Mucosa of rectum (tissue), 2 donors: ENCODE data around the gene PAN3.

Experiments used
- H3K27ac ChIP-seq, 2 donors: one replicate each; pipeline ENCODE4 v1.7.0; 2013; ENCODE audit warnings: inconsistent platforms in 2 of 2, low read depth in 2 of 2, low read length in 2 of 2
- H3K27me3 ChIP-seq, 2 donors: one replicate each; pipeline ENCODE4 v1.7.0; 2013; ENCODE audit warnings: low read length in 2 of 2; ENCODE audit not compliant: control insufficient read depth in 2 of 2, insufficient read depth in 2 of 2
- H3K36me3 ChIP-seq, 2 donors: one replicate each; pipeline ENCODE4 v1.7.0; 2013; ENCODE audit warnings: low read length in 2 of 2; ENCODE audit not compliant: control insufficient read depth in 2 of 2, insufficient read depth in 2 of 2
- H3K4me1 ChIP-seq, 2 donors: one replicate each; pipeline ENCODE4 v1.7.0; 2013; ENCODE audit warnings: low read length in 2 of 2, mild to moderate bottlenecking in 1 of 2; ENCODE audit not compliant: control insufficient read depth in 2 of 2, insufficient read depth in 2 of 2
- H3K4me3 ChIP-seq, 2 donors: one replicate each; pipeline ENCODE4 v1.7.0; 2013; ENCODE audit warnings: low read length in 2 of 2
- H3K9ac ChIP-seq, 2 donors: one replicate each; pipeline ENCODE4 v1.7.0; 2013; ENCODE audit warnings: low read length in 2 of 2, low read depth in 1 of 2, mild to moderate bottlenecking in 1 of 2
- H3K9me3 ChIP-seq, 2 donors: one replicate each; pipeline ENCODE4 v1.7.0; 2013; ENCODE audit warnings: low read length in 2 of 2; ENCODE audit not compliant: control insufficient read depth in 2 of 2
- donor health status: healthy.
- donor health status: Normal muscosa, but diverticular disease.

PAN3 gene

DNA sequence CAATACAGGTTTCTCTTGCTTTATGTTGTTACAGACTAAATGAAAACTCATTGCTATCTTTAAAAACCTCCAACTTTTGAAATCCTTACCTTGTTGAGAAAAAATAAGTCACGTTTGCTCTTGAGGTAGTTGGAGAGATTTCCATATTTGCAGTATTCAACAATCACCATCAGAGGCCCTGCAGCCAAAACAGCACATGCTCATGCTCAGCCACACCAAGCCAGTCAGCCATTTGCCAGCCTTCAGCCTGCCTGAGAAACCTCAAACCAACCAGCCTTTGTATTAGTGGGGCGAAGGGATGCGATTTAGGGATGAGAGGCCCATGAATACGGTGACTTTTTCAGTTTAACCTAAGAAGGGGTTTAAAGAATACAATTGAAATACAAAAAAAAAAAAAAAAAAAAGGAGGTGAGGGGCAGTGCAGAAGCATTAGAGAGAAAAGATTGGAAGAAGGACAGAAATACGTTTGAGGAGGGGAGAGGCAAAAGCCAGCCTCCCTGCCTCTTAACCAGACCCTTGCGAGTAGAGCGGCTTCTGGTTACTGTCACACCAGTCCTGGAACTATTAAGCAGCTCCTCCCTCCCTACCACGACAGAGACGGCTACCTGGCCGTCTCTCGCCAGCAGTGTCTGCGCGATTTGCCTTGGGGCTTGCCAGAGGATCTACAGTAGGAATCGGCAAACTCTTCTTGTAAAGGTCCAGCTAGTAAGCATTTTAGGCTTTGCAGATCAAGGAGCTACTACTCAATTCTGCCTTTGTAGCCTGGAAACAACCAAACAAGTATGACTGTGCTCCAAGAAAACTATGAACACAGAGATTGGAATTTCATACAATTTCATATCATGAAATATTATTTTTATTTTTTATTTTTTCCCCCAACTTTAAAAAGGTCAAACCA lies 189.3 kb downstream of the PAN3 start:
- no peaks in the 10 kb centered on the region for H3K9me3 ChIP-seq
- H3K9ac ChIP-seq: no peak overlapping the region
- no peaks in the 10 kb centered on the region for H3K36me3 ChIP-seq
- H3K4me1 ChIP-seq: no peaks in the 10 kb centered on the region
- H3K4me3 ChIP-seq: no peak overlapping the region
- no peak overlapping the region for H3K27ac ChIP-seq
- no peaks in the 10 kb centered on the region for H3K27me3 ChIP-seq

- H3K9me3 ChIP-seq: no peaks in the 10 kb centered on the region
- no peaks in the 10 kb centered on the region for H3K4me1 ChIP-seq
- H3K27ac ChIP-seq: no peak overlapping the region
- H3K36me3 ChIP-seq: no peaks in the 10 kb centered on the region
- no peaks in the 10 kb centered on the region for H3K27me3 ChIP-seq
- H3K4me3 ChIP-seq: no peak overlapping the region
- H3K9ac ChIP-seq: no peak overlapping the region
Measured at GRCh38 chr13:28328271-28328607, 189.9 kb downstream of the PAN3 start.

GRCh38 chr13:28329395-28330158 lies 191.2 kb downstream of the PAN3 start:
- Histone ChIP-seq H3K4me1 (no peaks in the 10 kb centered on the region), H3K27me3 (no peaks in the 10 kb centered on the region), H3K9me3 (no peaks in the 10 kb centered on the region), H3K9ac (no peak overlapping the region), H3K4me3 (no peak overlapping the region), H3K27ac (no peak overlapping the region), H3K36me3 (no peaks in the 10 kb centered on the region)

DNA sequence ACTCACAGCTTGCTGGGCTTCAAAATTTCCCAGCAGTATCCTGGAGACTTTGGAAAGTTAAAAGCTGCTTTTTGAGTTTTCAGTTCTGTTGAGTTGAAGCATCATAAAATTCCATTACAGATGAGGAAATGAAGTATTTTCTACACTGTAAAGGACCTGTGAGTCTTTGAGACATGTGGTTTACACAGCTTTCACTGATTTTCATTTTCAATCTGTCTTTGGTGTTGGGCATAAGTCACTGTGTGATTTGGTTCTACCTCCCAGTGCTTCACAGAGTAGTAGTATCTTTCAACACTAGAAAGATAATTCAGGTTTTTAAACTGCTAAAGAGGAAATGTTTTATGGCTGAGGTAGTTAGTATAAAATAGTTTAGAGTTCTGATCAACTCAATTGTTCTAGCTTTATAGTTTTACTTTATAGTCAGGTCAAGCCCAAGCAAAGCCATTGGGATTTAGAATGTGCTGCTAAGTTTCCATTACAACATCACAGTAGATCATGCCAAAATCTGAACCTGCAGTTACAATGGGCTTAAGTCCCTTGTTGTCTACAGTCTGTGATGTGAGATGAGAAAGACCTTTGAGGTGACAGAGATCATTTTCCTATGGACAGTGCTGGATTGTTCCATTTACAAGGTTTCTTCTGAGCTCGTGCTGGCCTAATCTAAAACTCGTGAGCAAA lies 195.0 kb downstream of the PAN3 start:
- Histone ChIP-seq H3K4me1 (no peaks in the 10 kb centered on the region), H3K27ac (no peak overlapping the region), H3K4me3 (no peak overlapping the region), H3K27me3 (no peaks in the 10 kb centered on the region), H3K36me3 (no peaks in the 10 kb centered on the region), H3K9ac (no peak overlapping the region), H3K9me3 (no peaks in the 10 kb centered on the region)

DNA sequence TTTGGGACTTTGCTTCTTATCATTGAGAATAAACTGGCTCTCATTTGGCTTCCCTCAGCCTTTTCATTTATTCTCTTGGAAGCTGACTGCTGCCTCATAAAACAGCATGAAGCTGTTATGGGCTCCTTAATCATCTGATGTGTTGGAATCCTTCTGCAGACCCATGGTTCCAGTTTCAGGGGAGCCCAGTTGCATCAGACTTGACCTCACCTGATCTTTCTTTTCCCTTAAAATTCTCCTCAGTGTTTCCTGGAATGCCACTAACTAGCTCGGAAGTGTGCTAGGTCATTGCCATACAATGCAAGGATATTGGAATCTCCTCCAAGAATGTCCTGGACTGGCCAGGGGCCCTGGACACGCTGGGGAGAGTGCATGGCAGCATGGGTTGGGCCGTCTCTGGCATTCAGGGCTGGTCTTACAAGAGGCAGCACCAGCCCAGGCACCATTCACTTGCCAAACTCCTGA lies 197.9 kb downstream of the PAN3 start:
- Histone ChIP-seq H3K9me3 (no peaks in the 10 kb centered on the region), H3K36me3 (no peaks in the 10 kb centered on the region), H3K27me3 (no peaks in the 10 kb centered on the region), H3K4me1 (no peaks in the 10 kb centered on the region), H3K4me3 (no peak overlapping the region), H3K27ac (no peak overlapping the region), H3K9ac (no peak overlapping the region)

GRCh38 chr13:28337166-28338005 lies 199.0 kb downstream of the PAN3 start:
- no peak overlapping the region for H3K27ac ChIP-seq
- H3K36me3 ChIP-seq: no peaks in the 10 kb centered on the region
- no peak overlapping the region for H3K4me3 ChIP-seq
- H3K9me3 ChIP-seq: no peaks in the 10 kb centered on the region
- no peaks in the 10 kb centered on the region for H3K27me3 ChIP-seq
- H3K4me1 ChIP-seq: no peaks in the 10 kb centered on the region
- no peak overlapping the region for H3K9ac ChIP-seq

DNA sequence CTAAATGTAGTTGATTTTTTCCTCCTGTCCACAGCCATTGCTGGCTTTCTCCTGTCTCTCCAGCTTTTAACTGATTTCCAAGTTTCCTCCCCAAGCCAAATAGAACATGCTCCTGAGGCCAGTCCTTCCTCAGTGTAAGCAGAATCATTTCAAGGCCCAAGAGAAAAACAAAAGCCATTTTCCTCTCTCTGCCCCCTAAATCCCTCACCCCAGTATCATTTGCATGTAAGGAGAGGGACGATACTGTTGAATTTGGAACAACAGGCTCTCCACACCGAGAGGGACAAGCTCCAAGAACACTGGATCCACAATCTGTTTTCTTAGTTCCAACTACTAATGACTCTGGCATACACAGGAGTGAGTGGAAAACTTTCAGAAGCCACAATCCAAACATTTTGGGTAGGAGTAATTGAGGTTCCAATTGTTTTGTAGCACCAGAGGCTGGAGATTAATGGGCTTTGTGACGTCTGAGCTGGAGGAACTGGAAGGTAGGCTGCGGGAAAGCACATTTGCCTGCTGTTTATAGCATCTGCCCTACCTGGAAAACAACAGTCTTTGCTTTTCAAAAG lies 199.7 kb downstream of the PAN3 start:
- no peak overlapping the region for H3K4me3 ChIP-seq
- H3K9ac ChIP-seq: no peak overlapping the region
- H3K9me3 ChIP-seq: no peaks in the 10 kb centered on the region
- H3K36me3 ChIP-seq: no peaks in the 10 kb centered on the region
- H3K27me3 ChIP-seq: no peaks in the 10 kb centered on the region
- no peak overlapping the region for H3K27ac ChIP-seq
- H3K4me1 ChIP-seq: no peaks in the 10 kb centered on the region

- H3K27ac ChIP-seq: no peak overlapping the region
Measured at GRCh38 chr13:28338742-28339141, 200.4 kb downstream of the PAN3 start.

GRCh38 chr13:28339419-28339818 lies 201.1 kb downstream of the PAN3 start:
- no peaks in the 10 kb centered on the region for H3K4me1 ChIP-seq

More at GRCh38 chr13:28338742-28339141, 200.4 kb downstream of the PAN3 start:
- Histone ChIP-seq H3K4me1 (no peaks in the 10 kb centered on the region), H3K27me3 (no peaks in the 10 kb centered on the region), H3K4me3 (no peak overlapping the region), H3K9ac (no peak overlapping the region), H3K36me3 (no peaks in the 10 kb centered on the region), H3K9me3 (no peaks in the 10 kb centered on the region)

More at GRCh38 chr13:28339419-28339818, 201.1 kb downstream of the PAN3 start:
- no peaks in the 10 kb centered on the region for H3K36me3 ChIP-seq
- H3K27ac ChIP-seq: no peak overlapping the region
- no peaks in the 10 kb centered on the region for H3K27me3 ChIP-seq
- no peak overlapping the region for H3K9ac ChIP-seq
- H3K4me3 ChIP-seq: no peak overlapping the region
- no peaks in the 10 kb centered on the region for H3K9me3 ChIP-seq
